ENCODE data around the gene TOMM22. TPM values are rescaled to one million over a fixed set of nuclear protein-coding genes. Genes with fewer than 3 reads are reported as not detected.

TOMM22 gene
- total RNA-seq, 1 donor from 2014 or later = 108 TPM

DNA sequence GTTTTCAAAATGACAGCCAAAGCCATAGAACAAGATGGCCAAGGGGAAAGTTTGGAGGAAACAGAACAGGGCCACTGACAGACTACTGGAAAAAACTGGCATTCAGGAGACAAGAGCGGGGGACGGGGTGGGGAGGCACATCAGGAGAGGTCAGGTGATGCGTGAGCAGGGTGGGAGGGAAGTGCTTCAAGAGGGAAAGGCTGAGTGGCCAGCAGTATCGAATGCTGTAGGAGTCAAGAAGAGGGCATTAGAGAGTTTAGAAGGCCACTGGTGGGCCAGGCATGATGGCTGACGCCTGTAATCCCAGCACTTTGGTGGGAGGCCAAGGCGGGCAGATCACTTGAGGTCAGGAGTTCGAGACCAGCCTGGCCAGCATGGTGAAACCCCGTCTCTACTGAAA is 32.2 kb downstream of the TOMM22 start:
- H3K4me1 Mint-ChIP-seq (ENCODE audit: unreplicated experiment) = peaks cover 65% of the 10 kb centered on the region

DNA sequence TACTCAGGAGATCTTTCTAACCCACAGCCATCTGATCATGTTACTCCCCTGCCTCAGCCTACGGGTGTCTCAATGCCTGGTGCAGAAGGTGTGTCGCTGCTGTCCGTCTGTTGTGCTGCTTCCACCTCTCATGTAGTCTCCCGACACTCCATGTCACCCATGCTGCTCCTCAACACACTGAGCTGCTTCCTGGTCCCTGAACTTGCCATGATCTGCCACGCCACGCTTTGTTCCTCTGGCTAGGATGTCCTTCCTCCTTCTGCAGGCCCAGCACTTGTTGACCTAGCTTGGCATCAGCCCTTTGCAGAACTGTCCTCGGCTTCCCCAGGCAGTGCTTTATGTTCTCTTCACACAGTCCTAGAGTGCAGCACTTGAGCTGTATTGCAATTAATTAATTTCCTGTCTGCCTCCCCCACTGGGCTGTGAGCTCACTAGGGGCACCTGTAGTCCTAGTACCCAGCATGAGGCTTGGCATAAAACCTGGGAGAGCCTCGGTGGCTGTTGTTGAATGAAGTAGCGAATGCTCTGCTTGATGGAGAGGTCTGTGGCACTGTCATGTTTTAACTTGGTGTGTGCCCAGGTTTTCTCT is 33.5 kb downstream of the TOMM22 start:
- H3K27me3 Mint-ChIP-seq (ENCODE audit: unreplicated experiment) = peaks cover 14% of the 10 kb centered on the region
- TF ChIP-seq, protein P1, sequence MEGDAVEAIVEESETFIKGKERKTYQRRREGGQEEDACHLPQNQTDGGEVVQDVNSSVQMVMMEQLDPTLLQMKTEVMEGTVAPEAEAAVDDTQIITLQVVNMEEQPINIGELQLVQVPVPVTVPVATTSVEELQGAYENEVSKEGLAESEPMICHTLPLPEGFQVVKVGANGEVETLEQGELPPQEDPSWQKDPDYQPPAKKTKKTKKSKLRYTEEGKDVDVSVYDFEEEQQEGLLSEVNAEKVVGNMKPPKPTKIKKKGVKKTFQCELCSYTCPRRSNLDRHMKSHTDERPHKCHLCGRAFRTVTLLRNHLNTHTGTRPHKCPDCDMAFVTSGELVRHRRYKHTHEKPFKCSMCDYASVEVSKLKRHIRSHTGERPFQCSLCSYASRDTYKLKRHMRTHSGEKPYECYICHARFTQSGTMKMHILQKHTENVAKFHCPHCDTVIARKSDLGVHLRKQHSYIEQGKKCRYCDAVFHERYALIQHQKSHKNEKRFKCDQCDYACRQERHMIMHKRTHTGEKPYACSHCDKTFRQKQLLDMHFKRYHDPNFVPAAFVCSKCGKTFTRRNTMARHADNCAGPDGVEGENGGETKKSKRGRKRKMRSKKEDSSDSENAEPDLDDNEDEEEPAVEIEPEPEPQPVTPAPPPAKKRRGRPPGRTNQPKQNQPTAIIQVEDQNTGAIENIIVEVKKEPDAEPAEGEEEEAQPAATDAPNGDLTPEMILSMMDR (IDR thresholded peaks at IDR 0.05; ENCODE audit: unreplicated experiment) = no peak
- H3K27ac Mint-ChIP-seq (ENCODE audit: unreplicated experiment) = no peak overlapping the region
- DNase-seq (ENCODE audit: low spot score) = no peak
- peaks cover 56% of the 10 kb centered on the region for H3K4me1 Mint-ChIP-seq (ENCODE audit: unreplicated experiment)
- peaks cover 26% of the 10 kb centered on the region for H3K36me3 Mint-ChIP-seq (ENCODE audit: low read depth, unreplicated experiment)
- H3K4me3 Mint-ChIP-seq (ENCODE audit: unreplicated experiment) = no peak overlapping the region
- no peaks in the 10 kb centered on the region for H3K9me3 Mint-ChIP-seq (ENCODE audit: unreplicated experiment)

More for the DNA sequence above, 32.2 kb downstream of the TOMM22 start:
- peaks cover 26% of the 10 kb centered on the region for H3K36me3 Mint-ChIP-seq (ENCODE audit: low read depth, unreplicated experiment)
- peaks cover 14% of the 10 kb centered on the region for H3K27me3 Mint-ChIP-seq (ENCODE audit: unreplicated experiment)
- no peak for DNase-seq (ENCODE audit: low spot score)
- no peaks in the 10 kb centered on the region for H3K9me3 Mint-ChIP-seq (ENCODE audit: unreplicated experiment)
- peak overlapping the region; percentile 87 for H3K27ac Mint-ChIP-seq (ENCODE audit: unreplicated experiment)
- peak overlapping the region; percentile 35 for H3K4me3 Mint-ChIP-seq (ENCODE audit: unreplicated experiment)
- TF ChIP-seq, protein P1 (IDR thresholded peaks at IDR 0.05; ENCODE audit: unreplicated experiment) = no peak

DNA sequence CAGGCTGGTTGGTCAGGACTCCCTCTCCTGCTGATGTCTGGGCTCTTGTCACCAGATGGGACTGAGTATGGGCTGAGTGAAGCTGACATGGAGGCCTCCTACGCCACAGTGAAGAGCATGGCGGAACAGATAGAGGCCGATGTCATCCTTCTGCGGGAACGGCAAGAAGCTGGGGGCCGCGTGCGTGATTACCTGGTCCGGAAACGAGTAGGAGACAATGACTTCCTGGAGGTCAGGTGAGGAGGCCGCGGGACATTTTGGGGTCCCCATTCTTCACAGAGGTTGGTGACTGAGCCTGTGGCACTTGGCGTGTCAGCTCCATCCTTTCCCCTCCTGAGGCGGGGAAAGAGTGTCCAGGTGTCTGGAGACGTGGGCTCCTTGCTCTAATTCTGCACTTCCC is 34.1 kb downstream of the TOMM22 start:
- peaks cover 24% of the 10 kb centered on the region for H3K36me3 Mint-ChIP-seq (ENCODE audit: low read depth, unreplicated experiment)
- TF ChIP-seq, protein P1 (IDR thresholded peaks at IDR 0.05; ENCODE audit: unreplicated experiment) = no peak
- no peak overlapping the region for H3K27ac Mint-ChIP-seq (ENCODE audit: unreplicated experiment)
- H3K9me3 Mint-ChIP-seq (ENCODE audit: unreplicated experiment) = no peaks in the 10 kb centered on the region
- H3K4me1 Mint-ChIP-seq (ENCODE audit: unreplicated experiment) = peaks cover 51% of the 10 kb centered on the region
- peaks cover 14% of the 10 kb centered on the region for H3K27me3 Mint-ChIP-seq (ENCODE audit: unreplicated experiment)
- DNase-seq (ENCODE audit: low spot score) = no peak
- H3K4me3 Mint-ChIP-seq (ENCODE audit: unreplicated experiment) = no peak overlapping the region

DNA sequence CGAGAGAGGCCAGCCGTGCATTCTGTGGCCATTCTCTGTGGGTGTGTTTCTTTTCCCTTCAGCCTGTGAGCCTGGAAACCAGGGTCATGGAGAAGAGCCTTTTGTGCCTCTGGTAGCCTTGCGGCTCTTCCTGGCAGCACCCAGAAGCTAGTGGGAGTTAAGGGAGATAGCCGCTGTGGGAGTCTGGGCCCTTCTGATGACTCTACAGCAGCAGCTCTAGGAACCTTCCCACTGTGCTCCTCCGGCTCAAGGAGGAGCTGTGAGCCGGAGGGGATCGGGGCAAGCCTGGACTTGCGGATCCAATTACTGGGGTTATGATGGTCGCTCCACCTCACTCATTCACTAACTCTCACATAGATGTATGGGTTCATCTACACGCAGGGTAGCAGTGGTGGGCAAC is 34.5 kb downstream of the TOMM22 start:
- Mint-ChIP-seq H3K4me1 (ENCODE audit: unreplicated experiment) (peaks cover 51% of the 10 kb centered on the region), H3K4me3 (ENCODE audit: unreplicated experiment) (peak overlapping the region; percentile 57), H3K36me3 (ENCODE audit: low read depth, unreplicated experiment) (peaks cover 21% of the 10 kb centered on the region), H3K27me3 (ENCODE audit: unreplicated experiment) (peaks cover 14% of the 10 kb centered on the region), H3K9me3 (ENCODE audit: unreplicated experiment) (no peaks in the 10 kb centered on the region), H3K27ac (ENCODE audit: unreplicated experiment) (no peak overlapping the region)
- TF ChIP-seq, protein P1 (IDR thresholded peaks at IDR 0.05; ENCODE audit: unreplicated experiment) = no peak
- no peak for DNase-seq (ENCODE audit: low spot score)

DNA sequence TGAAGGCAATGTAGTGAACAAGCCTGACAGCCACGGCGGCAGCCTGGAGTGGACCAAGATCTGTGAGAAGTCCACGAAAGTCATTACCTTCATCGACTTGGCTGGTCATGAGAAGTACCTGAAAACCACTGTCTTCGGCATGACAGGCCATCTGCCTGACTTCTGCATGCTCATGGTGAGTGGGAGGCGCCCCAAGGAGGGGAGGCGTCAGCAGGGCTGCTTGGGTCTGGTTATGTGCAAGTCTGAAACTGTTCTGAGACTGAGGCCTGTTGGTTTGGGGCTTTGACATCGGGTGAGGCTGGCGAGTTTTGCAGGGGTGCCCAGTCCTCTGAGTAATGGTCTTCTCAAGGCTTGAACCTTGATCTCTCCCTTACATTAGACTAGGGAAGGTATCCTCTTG is 35.1 kb downstream of the TOMM22 start:
- Mint-ChIP-seq H3K4me3 (ENCODE audit: unreplicated experiment) (peak overlapping the region; percentile 57), H3K36me3 (ENCODE audit: low read depth, unreplicated experiment) (peaks cover 24% of the 10 kb centered on the region), H3K27ac (ENCODE audit: unreplicated experiment) (peak overlapping the region; percentile 57), H3K4me1 (ENCODE audit: unreplicated experiment) (peaks cover 51% of the 10 kb centered on the region), H3K27me3 (ENCODE audit: unreplicated experiment) (peaks cover 14% of the 10 kb centered on the region), H3K9me3 (ENCODE audit: unreplicated experiment) (no peaks in the 10 kb centered on the region)
- TF ChIP-seq, protein P1 (IDR thresholded peaks at IDR 0.05; ENCODE audit: unreplicated experiment) = no peak
- no peak for DNase-seq (ENCODE audit: low spot score)
